ENCODE results near the gene TBCEL. TPM values are rescaled to one million over a fixed set of nuclear protein-coding genes. Genes with fewer than 3 reads are reported as not detected.
A peak's percentile ranks its signal among the peaks of the same experiment; 100 is the strongest.
"Not testable (repeated sequence)": the region's sequence is repeated elsewhere in the genome, so short reads cannot be mapped to it uniquely, and the experiment has no call there.

The TBCEL gene
- total RNA-seq, 1 experiment from 2014 or later, result 23.6 TPM

DNA sequence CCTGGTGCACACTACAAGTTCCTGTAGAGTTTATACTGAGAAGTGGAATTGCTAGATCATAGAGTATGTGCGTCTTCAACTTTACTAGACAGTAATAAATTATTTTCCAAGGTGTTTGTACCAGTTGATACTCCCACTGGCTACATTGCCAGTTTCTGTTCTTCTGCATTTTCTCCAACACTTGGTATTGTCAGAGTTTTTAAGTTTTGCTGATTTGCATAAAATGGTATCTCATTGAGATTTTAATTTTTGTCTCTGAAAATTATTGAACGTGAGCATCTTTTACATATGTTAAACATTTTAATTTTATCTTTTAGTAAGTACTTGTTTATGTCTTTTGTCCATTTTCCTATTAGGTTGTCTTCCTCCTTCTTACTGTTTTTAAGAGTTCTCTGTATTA, 7.3 kb downstream of the TBCEL start:
- H3K36me3 Mint-ChIP-seq (ENCODE audit: insufficient read depth, unreplicated experiment), result no peaks in the 10 kb centered on the region
- H3K9me3 Mint-ChIP-seq (ENCODE audit: unreplicated experiment), result no peaks in the 10 kb centered on the region
- H3K27me3 ChIP-seq (replicated peaks; ENCODE audit: control insufficient read depth, insufficient read depth, low read length), result no peaks in the 10 kb centered on the region
- ChIA-PET CTCF (no interaction called here), POLR2A (no interaction called here)
- no peak overlapping the region for H3K4me3 Mint-ChIP-seq (ENCODE audit: unreplicated experiment)
- DNase-seq, result no peak
- H3K4me3 ChIP-seq (ENCODE audit: low read depth, low read length), result no peak overlapping the region
- H3K9me3 ChIP-seq, result no peaks in the 10 kb centered on the region
- H3K4me1 ChIP-seq, result no peaks in the 10 kb centered on the region
- H3K27me3 Mint-ChIP-seq (ENCODE audit: insufficient read depth, unreplicated experiment), result no peaks in the 10 kb centered on the region
- peaks cover 15% of the 10 kb centered on the region for H3K4me1 Mint-ChIP-seq (ENCODE audit: low read depth, unreplicated experiment)
- no peaks in the 10 kb centered on the region for H3K36me3 ChIP-seq (ENCODE audit: control insufficient read depth, insufficient read depth, low read length)
- BruUV-seq (replicated peaks), result no TSS peak
- intact Hi-C loops (cut with micrococcal nuclease; ENCODE audit: unreplicated experiment), result no loop called here
- no peak overlapping the region for H3K27ac Mint-ChIP-seq (ENCODE audit: unreplicated experiment)
- TF ChIP-seq, protein P1, sequence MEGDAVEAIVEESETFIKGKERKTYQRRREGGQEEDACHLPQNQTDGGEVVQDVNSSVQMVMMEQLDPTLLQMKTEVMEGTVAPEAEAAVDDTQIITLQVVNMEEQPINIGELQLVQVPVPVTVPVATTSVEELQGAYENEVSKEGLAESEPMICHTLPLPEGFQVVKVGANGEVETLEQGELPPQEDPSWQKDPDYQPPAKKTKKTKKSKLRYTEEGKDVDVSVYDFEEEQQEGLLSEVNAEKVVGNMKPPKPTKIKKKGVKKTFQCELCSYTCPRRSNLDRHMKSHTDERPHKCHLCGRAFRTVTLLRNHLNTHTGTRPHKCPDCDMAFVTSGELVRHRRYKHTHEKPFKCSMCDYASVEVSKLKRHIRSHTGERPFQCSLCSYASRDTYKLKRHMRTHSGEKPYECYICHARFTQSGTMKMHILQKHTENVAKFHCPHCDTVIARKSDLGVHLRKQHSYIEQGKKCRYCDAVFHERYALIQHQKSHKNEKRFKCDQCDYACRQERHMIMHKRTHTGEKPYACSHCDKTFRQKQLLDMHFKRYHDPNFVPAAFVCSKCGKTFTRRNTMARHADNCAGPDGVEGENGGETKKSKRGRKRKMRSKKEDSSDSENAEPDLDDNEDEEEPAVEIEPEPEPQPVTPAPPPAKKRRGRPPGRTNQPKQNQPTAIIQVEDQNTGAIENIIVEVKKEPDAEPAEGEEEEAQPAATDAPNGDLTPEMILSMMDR (IDR thresholded peaks at IDR 0.05; ENCODE audit: insufficient read depth in 1 of 2, low read depth in 1 of 2, low read length in 1 of 2, severe bottlenecking in 1 of 2, unreplicated experiment in 1 of 2), result no peak

DNA sequence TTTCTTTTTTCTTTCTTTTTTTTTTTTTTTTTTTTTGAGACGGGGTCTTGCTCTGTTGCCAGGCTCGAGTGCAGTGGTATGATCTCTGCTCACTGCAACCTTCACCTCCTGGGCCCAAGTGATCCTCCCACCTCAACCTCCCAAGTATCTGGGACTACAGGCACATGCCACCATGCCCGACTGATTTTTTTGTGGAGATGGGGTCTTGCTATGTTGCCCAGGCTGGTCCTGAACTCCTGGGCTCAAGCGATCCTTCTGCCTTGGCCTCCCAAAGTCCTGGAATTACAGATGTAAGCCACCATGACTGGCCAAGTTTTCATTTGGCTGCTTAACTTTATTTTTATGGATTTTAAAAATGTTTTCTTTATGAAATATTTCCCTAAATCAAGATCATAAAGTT, 7.7 kb downstream of the TBCEL start:
- peaks cover 17% of the 10 kb centered on the region for H3K4me1 Mint-ChIP-seq (ENCODE audit: low read depth, unreplicated experiment)
- H3K27me3 ChIP-seq (replicated peaks; ENCODE audit: control insufficient read depth, insufficient read depth, low read length); H3K4me3 ChIP-seq (ENCODE audit: low read depth, low read length); H3K36me3 ChIP-seq (ENCODE audit: control insufficient read depth, insufficient read depth, low read length); H3K4me1 ChIP-seq; H3K27ac Mint-ChIP-seq (ENCODE audit: unreplicated experiment); POLR2A ChIA-PET; DNase-seq; BruUV-seq (replicated peaks); H3K9me3 Mint-ChIP-seq (ENCODE audit: unreplicated experiment); H3K4me3 Mint-ChIP-seq (ENCODE audit: unreplicated experiment); H3K9me3 ChIP-seq; H3K27me3 Mint-ChIP-seq (ENCODE audit: insufficient read depth, unreplicated experiment); H3K36me3 Mint-ChIP-seq (ENCODE audit: insufficient read depth, unreplicated experiment): not testable (repeated sequence)
- intact Hi-C loops (cut with micrococcal nuclease; ENCODE audit: unreplicated experiment), result loop anchor here (1.0 kb wide), 2 partner anchors 81 to 163 kb away; no protein-coding TSS in a partner anchor
- CTCF ChIA-PET, result interaction anchor here (1.5 to 1.6 kb wide), 2 partner anchors 80 to 163 kb away, joined by 6 to 14 read pairs; no protein-coding TSS in a partner anchor

DNA sequence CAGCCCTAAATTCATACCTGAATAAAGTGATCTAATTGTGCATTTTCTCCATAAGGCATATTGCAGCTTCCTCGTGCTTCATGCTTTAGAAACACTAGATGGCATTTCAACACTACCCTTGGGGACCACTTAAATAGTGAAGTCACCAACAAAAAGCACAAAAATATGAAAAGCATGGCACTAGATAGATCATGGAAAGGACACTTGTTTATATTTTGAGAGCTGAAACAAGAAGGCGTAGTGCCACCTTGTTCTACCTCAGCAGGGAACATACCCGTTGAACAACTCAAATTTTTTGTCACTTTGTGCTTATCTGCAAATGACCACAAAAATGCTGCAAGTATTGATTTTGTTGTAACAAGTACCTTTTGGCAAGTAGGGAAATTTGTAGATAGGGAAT, 8.6 kb downstream of the TBCEL start:
- Histone ChIP-seq H3K27me3 (replicated peaks; ENCODE audit: control insufficient read depth, insufficient read depth, low read length) (no peaks in the 10 kb centered on the region), H3K4me3 (ENCODE audit: low read depth, low read length) (no peak overlapping the region), H3K36me3 (ENCODE audit: control insufficient read depth, insufficient read depth, low read length) (no peaks in the 10 kb centered on the region), H3K4me1 (no peaks in the 10 kb centered on the region), H3K9me3 (no peaks in the 10 kb centered on the region)
- intact Hi-C loops (cut with micrococcal nuclease; ENCODE audit: unreplicated experiment), result loop anchor here (1.0 kb wide), 2 partner anchors 80 to 162 kb away; no protein-coding TSS in a partner anchor
- TF ChIP-seq, protein P1 (IDR thresholded peaks at IDR 0.05; ENCODE audit: insufficient read depth in 1 of 2, low read depth in 1 of 2, low read length in 1 of 2, severe bottlenecking in 1 of 2, unreplicated experiment in 1 of 2), result peak; percentile 26 to 48
- Mint-ChIP-seq H3K4me3 (ENCODE audit: unreplicated experiment) (no peak overlapping the region), H3K4me1 (ENCODE audit: low read depth, unreplicated experiment) (peaks cover 22% of the 10 kb centered on the region), H3K27ac (ENCODE audit: unreplicated experiment) (no peak overlapping the region), H3K36me3 (ENCODE audit: insufficient read depth, unreplicated experiment) (no peaks in the 10 kb centered on the region), H3K9me3 (ENCODE audit: unreplicated experiment) (no peaks in the 10 kb centered on the region), H3K27me3 (ENCODE audit: insufficient read depth, unreplicated experiment) (no peaks in the 10 kb centered on the region)
- no peak for DNase-seq
- POLR2A ChIA-PET, result no interaction called here
- BruUV-seq (replicated peaks), result no TSS peak
- CTCF ChIA-PET, result interaction anchor here (1.5 to 1.6 kb wide), 2 partner anchors 79 to 162 kb away, joined by 6 to 14 read pairs; no protein-coding TSS in a partner anchor

DNA sequence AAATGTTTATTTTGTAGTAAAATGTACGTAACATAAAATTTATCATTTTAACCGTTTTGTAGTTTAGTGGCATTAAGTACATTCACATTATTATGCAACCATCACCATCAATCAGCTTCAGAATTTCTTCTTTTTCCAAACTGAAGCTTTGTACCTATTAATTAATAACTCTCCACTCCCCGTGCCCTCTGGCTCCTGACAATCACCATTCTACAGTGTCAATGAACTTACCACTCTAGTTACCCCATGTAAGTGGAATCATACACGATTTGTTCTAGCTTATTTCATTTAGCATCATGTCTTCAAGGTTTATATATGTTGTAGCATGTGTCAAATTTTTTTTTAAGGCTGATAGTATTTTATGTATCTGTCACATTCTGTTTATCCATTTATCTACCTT, 9.7 kb downstream of the TBCEL start:
- no peaks in the 10 kb centered on the region for H3K36me3 Mint-ChIP-seq (ENCODE audit: insufficient read depth, unreplicated experiment)
- BruUV-seq (replicated peaks), result no TSS peak
- Histone ChIP-seq H3K27me3 (replicated peaks; ENCODE audit: control insufficient read depth, insufficient read depth, low read length) (no peaks in the 10 kb centered on the region), H3K4me3 (ENCODE audit: low read depth, low read length) (no peak overlapping the region), H3K4me1 (peaks cover 7% of the 10 kb centered on the region), H3K36me3 (ENCODE audit: control insufficient read depth, insufficient read depth, low read length) (no peaks in the 10 kb centered on the region), H3K9me3 (no peaks in the 10 kb centered on the region)
- ChIA-PET POLR2A (no interaction called here), CTCF (no interaction called here)
- H3K27ac Mint-ChIP-seq (ENCODE audit: unreplicated experiment), result no peak overlapping the region
- H3K4me3 Mint-ChIP-seq (ENCODE audit: unreplicated experiment), result no peak overlapping the region
- H3K4me1 Mint-ChIP-seq (ENCODE audit: low read depth, unreplicated experiment), result peaks cover 25% of the 10 kb centered on the region
- TF ChIP-seq, protein P1 (IDR thresholded peaks at IDR 0.05; ENCODE audit: insufficient read depth in 1 of 2, low read depth in 1 of 2, low read length in 1 of 2, severe bottlenecking in 1 of 2, unreplicated experiment in 1 of 2), result no peak
- no peak for DNase-seq
- no peaks in the 10 kb centered on the region for H3K27me3 Mint-ChIP-seq (ENCODE audit: insufficient read depth, unreplicated experiment)
- H3K9me3 Mint-ChIP-seq (ENCODE audit: unreplicated experiment), result no peaks in the 10 kb centered on the region
- intact Hi-C loops (cut with micrococcal nuclease; ENCODE audit: unreplicated experiment), result no loop called here

All from Caco-2 (cell line).